CD14-positive monocyte (primary cell): Measurements from ENCODE around the gene ZNF783. TPM values are rescaled to one million over a fixed set of nuclear protein-coding genes. Genes with fewer than 3 reads are reported as not detected.

Experiments
- DNase-seq, 3 donors: peaks; one replicate each; pipeline ENCODE4 v3.0.0-alpha.2; 2011 to 2022
- H2AFZ ChIP-seq: 2 replicates; pipeline ENCODE4 v1.6.0; 2012; ENCODE audit warnings: mild to moderate bottlenecking, low read depth, low read length, inconsistent platforms; ENCODE audit not compliant: insufficient read depth, poor library complexity, severe bottlenecking
- H3K27ac ChIP-seq, 2 donors: 1 replicate in 1 of 2; 2 replicates in 1 of 2; pipeline ENCODE4 v1.5.1; 2012 to 2013; ENCODE audit warnings: low read length in 2 of 2, control low read depth in 1 of 2, inconsistent platforms in 1 of 2, low read depth in 1 of 2, mild to moderate bottlenecking in 1 of 2
- H3K27me3 ChIP-seq, 2 donors: one replicate each; pipeline versions ENCODE4 v1.6.0 to v1.6.1; 2011 to 2013; ENCODE audit warnings: low read length in 2 of 2; ENCODE audit not compliant: control insufficient read depth in 2 of 2, insufficient read depth in 2 of 2
- H3K36me3 ChIP-seq, 2 donors: replicated peaks in 1 of 2; 1 replicate in 1 of 2; 2 replicates in 1 of 2; pipeline versions ENCODE4 v1.5.1 to v1.6.1; 2012 to 2013; ENCODE audit warnings: low read length in 2 of 2, control low read depth in 1 of 2, inconsistent platforms in 1 of 2, mild to moderate bottlenecking in 1 of 2; ENCODE audit not compliant: insufficient read depth in 2 of 2, control insufficient read depth in 1 of 2
- H3K4me1 ChIP-seq, 2 donors: 1 replicate in 1 of 2; 2 replicates in 1 of 2; pipeline versions ENCODE4 v1.5.1 to v1.6.1; 2012 to 2013; ENCODE audit warnings: low read length in 2 of 2, control low read depth in 1 of 2, inconsistent platforms in 1 of 2, mild to moderate bottlenecking in 1 of 2, moderate library complexity in 1 of 2; ENCODE audit not compliant: insufficient read depth in 2 of 2, control insufficient read depth in 1 of 2
- H3K4me2 ChIP-seq: replicated peaks from 2 replicates; pipeline ENCODE3; 2012; ENCODE audit warnings: low read length, moderate library complexity, mild to moderate bottlenecking; ENCODE audit not compliant: poor library complexity, severe bottlenecking; ENCODE audit errors: extremely low read depth
- H3K4me3 ChIP-seq, 3 experiments: fragments of 200-600 bp in 1 of 3; sonication (generic) in 1 of 3; replicated peaks in 1 of 3; 1 replicate in 2 of 3; 2 replicates in 1 of 3; pipeline ENCODE4 v1.5.1; 2011 to 2013; ENCODE audit warnings: low read length in 3 of 3, mild to moderate bottlenecking in 3 of 3, control low read depth in 2 of 3, low read depth in 2 of 3, inconsistent platforms in 1 of 3, moderate library complexity in 1 of 3
- H3K79me2 ChIP-seq: 2 replicates; pipeline ENCODE4 v1.6.0; 2012; ENCODE audit warnings: mild to moderate bottlenecking, control low read depth, inconsistent platforms, low read length, moderate library complexity; ENCODE audit not compliant: insufficient read depth
- H3K9ac ChIP-seq: 2 replicates; pipeline ENCODE4 v1.6.0; 2017; ENCODE audit warnings: low read length, mild to moderate bottlenecking; ENCODE audit not compliant: insufficient read depth, poor library complexity, severe bottlenecking
- H3K9me3 ChIP-seq, 2 donors: replicated peaks in 1 of 2; 1 replicate in 1 of 2; 2 replicates in 1 of 2; pipeline versions ENCODE4 v1.5.1 to v1.6.1; 2012 to 2013; ENCODE audit warnings: low read length in 2 of 2, control low read depth in 1 of 2; ENCODE audit not compliant: control insufficient read depth in 1 of 2, insufficient read depth in 1 of 2
- H4K20me1 ChIP-seq: 2 replicates; pipeline ENCODE4 v1.6.0; 2012; ENCODE audit warnings: mild to moderate bottlenecking, low read length, control low read depth, moderate library complexity; ENCODE audit not compliant: insufficient read depth
- H3K27ac Mint-ChIP-seq, 7 donors: one replicate each; pipeline ENCODE4 v1.8.0; 2020; ENCODE audit warnings: mild to moderate bottlenecking in 7 of 7, mixed read lengths in 7 of 7, moderate library complexity in 6 of 7, inconsistent platforms in 2 of 7
- H3K27me3 Mint-ChIP-seq, 3 donors: one replicate each; pipeline ENCODE4 v1.8.0; 2021 to 2022; ENCODE audit warnings: low read depth in 3 of 3, mild to moderate bottlenecking in 3 of 3, mixed read lengths in 3 of 3, moderate library complexity in 3 of 3, inconsistent platforms in 1 of 3
- H3K36me3 Mint-ChIP-seq, 2 donors: one replicate each; pipeline ENCODE4 v1.8.0; 2020; ENCODE audit warnings: mixed read lengths in 2 of 2, inconsistent platforms in 1 of 2, mild to moderate bottlenecking in 1 of 2
- H3K4me1 Mint-ChIP-seq: one replicate; pipeline ENCODE4 v1.8.0; 2020; ENCODE audit warnings: mild to moderate bottlenecking, mixed read lengths
- H3K4me3 Mint-ChIP-seq, 2 donors: one replicate each; pipeline ENCODE4 v1.8.0; 2020; ENCODE audit warnings: mild to moderate bottlenecking in 2 of 2, mixed read lengths in 2 of 2, moderate library complexity in 1 of 2
- H3K9me3 Mint-ChIP-seq, 7 donors: one replicate each; pipeline ENCODE4 v1.8.0; 2020 to 2022; ENCODE audit warnings: mixed read lengths in 7 of 7, mild to moderate bottlenecking in 6 of 7, moderate library complexity in 6 of 7, inconsistent platforms in 2 of 7
- CTCF ChIP-seq: fragments of 200-600 bp; IDR thresholded peaks from one replicate; pipeline ENCODE4 v1.8.0; 2022; ENCODE audit warnings: antibody characterized with exemption, mild to moderate bottlenecking
- WGBS: methylation state at CpG from one replicate; pipeline ENCODE4 v1.1.5; 2013; ENCODE audit warnings: missing lambda C conversion rate; ENCODE audit not compliant: insufficient coverage; 5-methylcytosine and 5-hydroxymethylcytosine counted together
- intact Hi-C, 2 donors: fragments of 100-400 bp; cut with micrococcal nuclease; formaldehyde crosslinking; loops; one replicate each; pipeline versions ENCODE4 v1.15.0 to v1.15.1; 2023
- polyA plus RNA-seq, 3 donors: library from polyadenylated mRNA; depleted of rRNA in 1 of 3; unstranded in 2 of 3; stranded (reverse) in 1 of 3; fragments of 300-500 nt in 2 of 3; fragments of >200 nt in 1 of 3; fragmentation: Illumina TruSeq in 2 of 3; gene quantifications; 1 replicate in 2 of 3; 2 replicates in 1 of 3; pipeline ENCODE4 v1.2.3, GENCODE V29; 2012 to 2021

Gene ZNF783
- polyA plus RNA-seq, 3 donors: 1.2 to 16.7 (median 1.5) TPM

GRCh38 chr7:149294634-149295480, 32.9 kb downstream of the ZNF783 start:
- no peak overlapping the region for H2AFZ ChIP-seq
- no peak for TF ChIP-seq CTCF
- H3K4me3 ChIP-seq: no peak overlapping the region
- peaks cover 0 to 8% (median 7%) of the 10 kb centered on the region in 7 donors for H3K9me3 Mint-ChIP-seq
- no peak overlapping the region for H3K4me3 Mint-ChIP-seq
- intact Hi-C loops: no loop called here
- no peak overlapping the region for H3K9ac ChIP-seq
- H3K27me3 Mint-ChIP-seq: peaks cover 0 to 8% (median 1%) of the 10 kb centered on the region in 3 donors
- no peaks in the 10 kb centered on the region for H3K4me1 ChIP-seq
- H3K4me2 ChIP-seq: no peak overlapping the region
- peaks cover 0 to 8% of the 10 kb centered on the region in 2 donors for H3K9me3 ChIP-seq
- no peaks in the 10 kb centered on the region for H3K36me3 ChIP-seq
- no peaks in the 10 kb centered on the region for H3K4me1 Mint-ChIP-seq
- no peaks in the 10 kb centered on the region for H3K36me3 Mint-ChIP-seq
- no peaks in the 10 kb centered on the region for H4K20me1 ChIP-seq
- H3K79me2 ChIP-seq: no peaks in the 10 kb centered on the region
- no peak overlapping the region for H3K27ac ChIP-seq
- DNase-seq: no peak
- no peak overlapping the region for H3K27ac Mint-ChIP-seq
- no peaks in the 10 kb centered on the region for H3K27me3 ChIP-seq
- 98% methylated on average over 45 of the region's 55 CpGs for WGBS

GRCh38 chr7:149295481-149295850, 33.5 kb downstream of the ZNF783 start:
- no peak for DNase-seq
- no peak overlapping the region for H3K27ac ChIP-seq
- H3K36me3 ChIP-seq: no peaks in the 10 kb centered on the region
- H3K36me3 Mint-ChIP-seq: no peaks in the 10 kb centered on the region
- no peak overlapping the region for H3K9ac ChIP-seq
- H3K9me3 ChIP-seq: peaks cover 0 to 8% of the 10 kb centered on the region in 2 donors
- no peaks in the 10 kb centered on the region for H4K20me1 ChIP-seq
- H3K4me1 ChIP-seq: no peaks in the 10 kb centered on the region
- no peaks in the 10 kb centered on the region for H3K79me2 ChIP-seq
- H3K4me3 Mint-ChIP-seq: no peak overlapping the region
- no peak overlapping the region for H3K4me3 ChIP-seq
- 98% methylated on average over 6 of the region's 6 CpGs for WGBS
- H3K9me3 Mint-ChIP-seq: peaks cover 0 to 8% (median 7%) of the 10 kb centered on the region in 7 donors
- H3K27ac Mint-ChIP-seq: peak overlapping the region in 2 of 7 donors; percentile 21 to 56
- no peaks in the 10 kb centered on the region for H3K4me1 Mint-ChIP-seq
- H3K27me3 Mint-ChIP-seq: peaks cover 0 to 8% (median 5%) of the 10 kb centered on the region in 3 donors
- H2AFZ ChIP-seq: no peak overlapping the region
- no peak for TF ChIP-seq CTCF
- H3K27me3 ChIP-seq: no peaks in the 10 kb centered on the region
- H3K4me2 ChIP-seq: no peak overlapping the region
- intact Hi-C loops: no loop called here
